GM12878 (cell line): ENCODE data around the gene CSTPP1. TPM values are rescaled to one million over a fixed set of nuclear protein-coding genes. Genes with fewer than 3 reads are reported as not detected.

Source experiments
- CTCF ChIP-seq, 3 experiments: IDR thresholded peaks in 2 of 3; conservative IDR thresholded peaks in 1 of 3; 2 replicates each; pipeline ENCODE4 v1.5.1; 2011; ENCODE audit warnings: low read depth in 3 of 3, low read length in 3 of 3, mild to moderate bottlenecking in 3 of 3, control low read depth in 2 of 3, moderate library complexity in 2 of 3, inconsistent platforms in 1 of 3, mixed read lengths in 1 of 3; ENCODE audit not compliant: control insufficient read depth in 2 of 3, insufficient read depth in 1 of 3; ENCODE audit errors: extremely low read depth in 1 of 3
- EED ChIP-seq: sonication (generic); IDR thresholded peaks from 2 replicates; pipeline ENCODE4 v1.6.1; 2016; ENCODE audit warnings: antibody characterized with exemption, low read depth
- IKZF2 ChIP-seq, 2 experiments: fragments of 450-650 bp; IDR thresholded peaks; 2 replicates each; pipeline ENCODE4 v1.6.1; 2017; ENCODE audit warnings: mild to moderate bottlenecking in 2 of 2, moderate library complexity in 2 of 2
- IRF3 ChIP-seq: fragments of 450-650 bp; IDR thresholded peaks from 2 replicates; pipeline ENCODE4 v1.6.1; 2014; ENCODE audit warnings: mild to moderate bottlenecking
- IRF4 ChIP-seq: IDR thresholded peaks from 2 replicates; pipeline ENCODE4 v1.6.1; 2011; ENCODE audit warnings: low read depth, low read length
- LARP7 ChIP-seq: fragments of 450-650 bp; IDR thresholded peaks from 2 replicates; pipeline ENCODE4 v1.6.1; 2017; ENCODE audit warnings: mild to moderate bottlenecking
- NFIC ChIP-seq: IDR thresholded peaks from 2 replicates; pipeline ENCODE4 v1.6.1; 2012; ENCODE audit warnings: low read depth, mild to moderate bottlenecking, inconsistent platforms, low read length, moderate library complexity
- NR2F1 ChIP-seq: fragments of 450-650 bp; conservative IDR thresholded peaks from 2 replicates; pipeline ENCODE4 v1.6.1; 2017; ENCODE audit warnings: mild to moderate bottlenecking
- PAX5 ChIP-seq: IDR thresholded peaks from 2 replicates; pipeline ENCODE4 v1.6.1; 2011; ENCODE audit warnings: low read depth, low read length, borderline replicate concordance
- SMAD5 ChIP-seq: IDR thresholded peaks from 2 replicates; pipeline ENCODE4 v1.6.1; 2016; ENCODE audit warnings: antibody characterized with exemption, low read depth
- SMC3 ChIP-seq: IDR thresholded peaks from 2 replicates; pipeline ENCODE4 v1.6.1; 2011; ENCODE audit warnings: low read length, improper control_type of control experiment, borderline replicate concordance
- STAT3 ChIP-seq: IDR thresholded peaks from 2 replicates; pipeline ENCODE4 v1.6.1; 2011; ENCODE audit warnings: low read depth, low read length, improper control_type of control experiment
- TCF12 ChIP-seq: IDR thresholded peaks from 2 replicates; pipeline ENCODE4 v1.6.1; 2011; ENCODE audit warnings: low read depth, mild to moderate bottlenecking, low read length
- USF2 ChIP-seq: IDR thresholded peaks from 2 replicates; pipeline ENCODE4 v1.6.1; 2011; ENCODE audit warnings: low read depth, low read length, improper control_type of control experiment, borderline replicate concordance
- ZSCAN29 ChIP-seq: fragments of 450-650 bp; IDR thresholded peaks from 2 replicates; pipeline ENCODE4 v1.6.1; 2017; ENCODE audit warnings: mild to moderate bottlenecking, moderate library complexity
- polyA plus RNA-seq, 11 experiments: library from polyadenylated mRNA; depleted of rRNA in 4 of 11; unstranded in 6 of 11; stranded (reverse) in 5 of 11; fragments of >200 nt; fragmentation: Nextera tagmentation in 4 of 11; fragmentation: Illumina TruSeq in 1 of 11; extraction: Ambion mirVana in 4 of 11; extraction: Trizol in 1 of 11; gene quantifications; 1 replicate in 1 of 11; 2 replicates in 10 of 11; pipeline versions ENCODE4 v1.2.1 to v1.2.3, GENCODE V29; 2011 to 2016; ENCODE audit warnings: inconsistent platforms in 2 of 11, missing spikeins in 2 of 11, low read depth in 1 of 11
- total RNA-seq, 4 experiments: library from RNA; depleted of rRNA in 3 of 4; stranded (reverse); fragments of >200 nt in 3 of 4; fragmentation: Illumina TruSeq in 1 of 4; extraction: Trizol in 1 of 4; gene quantifications; 2 replicates each; pipeline versions ENCODE4 v1.2.1 to v1.2.3, GENCODE V29; 2013 to 2021

The CSTPP1 gene
- total and polyA plus RNA-seq, 10 of the 15 experiments (the other 5 are each of a cell fraction or from before 2014, with no cell fraction given): 7.1 to 23.4 (median 17.5) TPM

GRCh38 chr11:47152953-47153950 is 216.7 kb downstream of the CSTPP1 start (continued):
- TF ChIP-seq IKZF2 (IDR thresholded peaks at IDR 0.05) (0 out of 4 replicates have a peak, but pooled peaks of 1 of the 2 experiments have one; percentile 33), USF2 (no peak), EED (0 out of 2 replicates have a peak, but pooled peaks have one; percentile 44), TCF12 (no peak), ZSCAN29 (no peak), PAX5 (no peak), SMC3 (peak; percentile 94), NR2F1 (peak; percentile 69), SMAD5 (no peak), IRF3 (no peak), STAT3 (no peak), LARP7 (peak; percentile 34; the same call in 1 of the 2 replicates), CTCF (IDR thresholded peaks at IDR 0.05 in 2 of 3, conservative IDR thresholded peaks at IDR 0.05 in 1 of 3; ENCODE audit: control insufficient read depth in 2 of 3, extremely low read depth in 1 of 3, insufficient read depth in 1 of 3, low read depth in 3 of 3, low read length in 3 of 3) (peak; percentile 94 to 99 (median 96); a peak in 5 of 6 replicates), IRF4 (peak; percentile 28; the same call in 1 of the 2 replicates), NFIC (no peak)
